Measurements from ENCODE around the gene PRSS16. TPM values are rescaled to one million over a fixed set of nuclear protein-coding genes. Genes with fewer than 3 reads are reported as not detected.

The PRSS16 gene
- total and polyA plus RNA-seq, 2 donors (not counting 3 experiments of a cell fraction or from before 2014, with no cell fraction given), result not detected

- ChIA-PET CTCF (no interaction called here), POLR2A (no interaction called here)
- no peak for FAIRE-seq
- Histone ChIP-seq H3K27me3 (ENCODE audit: control insufficient read depth in 2 of 2, insufficient read depth in 2 of 2, low read length in 2 of 2) (peaks cover 9 to 11% of the 10 kb centered on the region in 2 experiments), H3K79me2 (ENCODE audit: control insufficient read depth, insufficient read depth, low read length) (no peaks in the 10 kb centered on the region), H3K9ac (replicated peaks; ENCODE audit: extremely low read depth, insufficient read depth, low read length) (no peak overlapping the region), H3K4me1 (ENCODE audit: control insufficient read depth, extremely low read depth, insufficient read depth, low read length) (peaks cover 10% of the 10 kb centered on the region), H2AFZ (ENCODE audit: low read depth, low read length) (no peak overlapping the region), H3K27ac (ENCODE audit: insufficient read depth, low read depth, low read length) (no peak overlapping the region), H3K4me3 (replicated peaks in 1 of 3; ENCODE audit: insufficient read depth in 1 of 3, low read depth in 1 of 3, low read length in 3 of 3) (no peak overlapping the region), H3K4me2 (ENCODE audit: insufficient read depth, low read length) (no peak overlapping the region), H3K9me1 (replicated peaks; ENCODE audit: control insufficient read depth, extremely low read depth, insufficient read depth, low read length) (no peaks in the 10 kb centered on the region), H4K20me1 (replicated peaks; ENCODE audit: control insufficient read depth, extremely low read depth, insufficient read depth, low read length) (no peaks in the 10 kb centered on the region), H3K36me3 (ENCODE audit: control insufficient read depth in 2 of 2, extremely low read depth in 1 of 2, insufficient read depth in 2 of 2, low read length in 2 of 2) (no peaks in the 10 kb centered on the region), H3K9me3 (replicated peaks; ENCODE audit: control insufficient read depth, insufficient read depth, low read length) (no peaks in the 10 kb centered on the region)
- no peak for DNase-seq (ENCODE audit: low read depth, low spot score)
- BruUV-seq (replicated peaks), result no TSS peak
- TF ChIP-seq FOS (IDR thresholded peaks at IDR 0.05; ENCODE audit: borderline replicate concordance, insufficient read depth, low read length), result no peak
- TF ChIP-seq JUN (IDR thresholded peaks at IDR 0.05; ENCODE audit: borderline replicate concordance, insufficient read depth, insufficient read length, low read depth), result no peak
- TF ChIP-seq EZH2 (IDR thresholded peaks at IDR 0.05; ENCODE audit: borderline replicate concordance, low read depth, low read length, severe bottlenecking), result no peak
- TF ChIP-seq, protein P1, sequence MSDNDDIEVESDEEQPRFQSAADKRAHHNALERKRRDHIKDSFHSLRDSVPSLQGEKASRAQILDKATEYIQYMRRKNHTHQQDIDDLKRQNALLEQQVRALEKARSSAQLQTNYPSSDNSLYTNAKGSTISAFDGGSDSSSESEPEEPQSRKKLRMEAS (IDR thresholded peaks at IDR 0.05; ENCODE audit: insufficient read depth, insufficient read length), result no peak
- TF ChIP-seq GATA2 (IDR thresholded peaks at IDR 0.05; ENCODE audit: insufficient read depth, insufficient read length, low read depth, low read length), result no peak
- TF ChIP-seq POLR2A (IDR thresholded peaks at IDR 0.05; ENCODE audit: low read depth, low read length), result no peak
- TF ChIP-seq CTCF (IDR thresholded peaks at IDR 0.05; ENCODE audit: extremely low read depth in 1 of 2, insufficient read depth in 1 of 2, low read depth in 1 of 2, low read length in 2 of 2), result no peak
- TF ChIP-seq POLR2AphosphoS5 (IDR thresholded peaks at IDR 0.05; ENCODE audit: insufficient read depth, low read depth, low read length), result no peak
- TF ChIP-seq MYC (IDR thresholded peaks at IDR 0.05; ENCODE audit: low read depth, low read length), result no peak
- dilution Hi-C loops (cut with MboI; ENCODE audit: extremely low pct_ligation_motif_present, low sequenced_read_pairs), result no loop called here
- intact Hi-C loops (cut with micrococcal nuclease), result no loop called here
Measured at GRCh38 chr6:27242589-27243265, 4.8 kb upstream of the PRSS16 start.

All from endothelial cell of umbilical vein (primary cell).